Liver (tissue), 3 donors: ENCODE results near the gene PRIM2.
"Not testable (repeated sequence)": the region's sequence is repeated elsewhere in the genome, so short reads cannot be mapped to it uniquely, and the experiment has no call there.

Experiments used
- GABPA ChIP-seq, 2 donors: IDR thresholded peaks in 1 of 2; conservative IDR thresholded peaks in 1 of 2; 2 replicates each; pipeline ENCODE4 v1.6.1; 2016; ENCODE audit warnings: antibody characterized with exemption in 2 of 2, mild to moderate bottlenecking in 1 of 2, moderate library complexity in 1 of 2
- SP1 ChIP-seq: IDR thresholded peaks from 2 replicates; pipeline ENCODE4 v1.6.1; 2018; ENCODE audit warnings: antibody characterized with exemption, mild to moderate bottlenecking
- TAF1 ChIP-seq: conservative IDR thresholded peaks from 2 replicates; pipeline ENCODE4 v1.6.1; 2016; ENCODE audit warnings: antibody characterized with exemption, mild to moderate bottlenecking
- YY1 ChIP-seq: IDR thresholded peaks from 2 replicates; pipeline ENCODE4 v1.6.1; 2016; ENCODE audit warnings: antibody characterized with exemption, mild to moderate bottlenecking
- TF ChIP-seq, protein P1 (sequence below): fragments of 150-350 bp; IDR thresholded peaks from 2 replicates; pipeline ENCODE4 v1.5.1; 2017; ENCODE audit warnings: improper control_type of control experiment, low read depth, low read length; ENCODE audit not compliant: missing input control
- donor health status: healthy.
- donor health status: healthy.

DNA sequence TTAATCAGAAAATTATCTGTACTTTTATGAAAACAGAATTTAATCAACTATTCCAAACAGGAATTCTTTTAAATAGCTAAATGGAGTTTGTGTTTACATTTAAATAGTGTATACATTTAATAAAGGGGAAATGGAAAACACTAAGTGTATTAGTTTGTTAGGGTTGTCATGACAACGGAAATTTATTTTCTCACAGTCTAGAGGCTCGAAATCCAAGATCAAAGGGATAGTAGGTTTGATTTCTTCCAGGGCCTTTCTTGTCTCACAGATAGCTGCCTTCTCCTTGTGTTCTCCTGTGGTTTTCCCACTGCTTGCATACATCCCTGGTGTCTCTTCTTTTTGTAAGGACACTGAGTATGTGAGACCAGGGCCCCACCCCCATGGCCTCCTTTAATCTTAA is 215.2 kb downstream of the PRIM2 start:
- TF ChIP-seq, protein P1, sequence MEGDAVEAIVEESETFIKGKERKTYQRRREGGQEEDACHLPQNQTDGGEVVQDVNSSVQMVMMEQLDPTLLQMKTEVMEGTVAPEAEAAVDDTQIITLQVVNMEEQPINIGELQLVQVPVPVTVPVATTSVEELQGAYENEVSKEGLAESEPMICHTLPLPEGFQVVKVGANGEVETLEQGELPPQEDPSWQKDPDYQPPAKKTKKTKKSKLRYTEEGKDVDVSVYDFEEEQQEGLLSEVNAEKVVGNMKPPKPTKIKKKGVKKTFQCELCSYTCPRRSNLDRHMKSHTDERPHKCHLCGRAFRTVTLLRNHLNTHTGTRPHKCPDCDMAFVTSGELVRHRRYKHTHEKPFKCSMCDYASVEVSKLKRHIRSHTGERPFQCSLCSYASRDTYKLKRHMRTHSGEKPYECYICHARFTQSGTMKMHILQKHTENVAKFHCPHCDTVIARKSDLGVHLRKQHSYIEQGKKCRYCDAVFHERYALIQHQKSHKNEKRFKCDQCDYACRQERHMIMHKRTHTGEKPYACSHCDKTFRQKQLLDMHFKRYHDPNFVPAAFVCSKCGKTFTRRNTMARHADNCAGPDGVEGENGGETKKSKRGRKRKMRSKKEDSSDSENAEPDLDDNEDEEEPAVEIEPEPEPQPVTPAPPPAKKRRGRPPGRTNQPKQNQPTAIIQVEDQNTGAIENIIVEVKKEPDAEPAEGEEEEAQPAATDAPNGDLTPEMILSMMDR, result not testable (repeated sequence)
- not testable (repeated sequence) for TF ChIP-seq GABPA (IDR thresholded peaks at IDR 0.05 in 1 of 2, conservative IDR thresholded peaks at IDR 0.05 in 1 of 2); YY1; SP1; TAF1
